HG03520 (cell line): ENCODE data around the gene MKRN2OS.

Experiments
- ATAC-seq: cut with Tn5 transposase; IDR thresholded peaks from one replicate; pipeline ENCODE4 v1.9.1; 2021; ENCODE audit warnings: mild to moderate bottlenecking, moderate library complexity; ENCODE audit not compliant: unreplicated experiment

Gene MKRN2OS

GRCh38 chr3:12545473-12545791 is at the start of gene MKRN2OS:
TSS of gene MKRN2OS (minus strand) at chr3:12545499. CDS start at chr3:12545464, 35 bp downstream.
- no peak for ATAC-seq

DNA sequence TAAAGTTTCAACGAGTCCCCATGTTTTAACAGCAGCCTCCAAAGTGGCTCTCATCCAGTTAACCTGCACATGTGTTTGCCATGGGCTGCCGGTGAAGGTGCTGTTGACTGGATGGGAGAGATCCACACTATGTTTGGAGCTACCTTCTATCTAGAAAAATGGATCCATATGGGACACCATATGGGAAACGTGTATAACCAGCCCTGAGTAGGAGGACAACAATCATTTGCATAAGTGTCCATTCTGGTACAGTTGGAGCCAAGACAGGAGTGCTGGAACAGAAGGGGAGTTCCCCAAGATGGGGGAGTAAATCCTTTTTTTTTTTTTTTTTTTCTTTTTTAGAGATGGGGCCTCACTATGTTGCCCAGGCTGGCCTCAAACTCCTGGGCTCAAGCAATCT is 48.2 kb upstream of the MKRN2OS start:
- no peak for ATAC-seq

- no peak for ATAC-seq
These were observed 46.9 kb upstream of the MKRN2OS start for GRCh38 chr3:12591997-12592715.

DNA sequence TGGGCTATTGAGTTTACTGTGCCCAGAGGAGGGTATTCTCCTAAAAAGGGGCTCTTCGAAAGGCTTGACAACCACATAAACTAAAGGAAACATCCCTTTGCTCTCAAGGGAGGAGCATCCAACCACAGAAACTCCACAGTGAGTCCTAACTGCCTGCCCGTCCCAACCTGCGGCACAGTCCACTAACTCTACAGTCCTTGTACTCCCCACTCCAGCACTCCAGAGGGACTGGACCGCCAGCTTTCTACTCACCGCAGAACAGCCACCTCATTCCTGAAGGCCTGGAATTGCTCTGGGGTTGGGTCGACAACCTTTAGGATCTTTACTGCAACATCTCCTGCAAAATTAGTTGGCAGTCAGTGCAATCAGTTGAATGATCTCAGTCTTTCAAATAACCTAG is 46.2 kb upstream of the MKRN2OS start:
- ATAC-seq = no peak

DNA sequence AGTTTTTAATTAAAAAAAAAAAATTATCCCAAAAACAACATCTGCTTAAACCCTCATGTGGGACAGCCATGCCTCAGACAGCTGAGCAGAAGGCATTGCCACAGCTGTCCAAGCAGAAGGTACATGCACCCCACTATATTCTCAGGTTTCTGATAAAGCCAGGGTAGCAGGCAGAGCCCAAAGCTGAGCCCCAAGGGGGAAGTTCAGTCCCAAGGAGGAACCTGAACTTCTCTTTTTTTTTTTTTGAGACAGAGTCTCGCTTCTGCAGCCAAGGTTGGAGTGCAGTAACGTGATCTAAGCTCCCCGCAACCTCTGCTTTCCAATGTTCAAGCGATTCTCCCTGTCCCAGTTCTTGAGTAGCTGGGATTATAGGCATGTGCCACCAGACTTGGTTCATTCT is 44.8 kb upstream of the MKRN2OS start:
- no peak for ATAC-seq

DNA sequence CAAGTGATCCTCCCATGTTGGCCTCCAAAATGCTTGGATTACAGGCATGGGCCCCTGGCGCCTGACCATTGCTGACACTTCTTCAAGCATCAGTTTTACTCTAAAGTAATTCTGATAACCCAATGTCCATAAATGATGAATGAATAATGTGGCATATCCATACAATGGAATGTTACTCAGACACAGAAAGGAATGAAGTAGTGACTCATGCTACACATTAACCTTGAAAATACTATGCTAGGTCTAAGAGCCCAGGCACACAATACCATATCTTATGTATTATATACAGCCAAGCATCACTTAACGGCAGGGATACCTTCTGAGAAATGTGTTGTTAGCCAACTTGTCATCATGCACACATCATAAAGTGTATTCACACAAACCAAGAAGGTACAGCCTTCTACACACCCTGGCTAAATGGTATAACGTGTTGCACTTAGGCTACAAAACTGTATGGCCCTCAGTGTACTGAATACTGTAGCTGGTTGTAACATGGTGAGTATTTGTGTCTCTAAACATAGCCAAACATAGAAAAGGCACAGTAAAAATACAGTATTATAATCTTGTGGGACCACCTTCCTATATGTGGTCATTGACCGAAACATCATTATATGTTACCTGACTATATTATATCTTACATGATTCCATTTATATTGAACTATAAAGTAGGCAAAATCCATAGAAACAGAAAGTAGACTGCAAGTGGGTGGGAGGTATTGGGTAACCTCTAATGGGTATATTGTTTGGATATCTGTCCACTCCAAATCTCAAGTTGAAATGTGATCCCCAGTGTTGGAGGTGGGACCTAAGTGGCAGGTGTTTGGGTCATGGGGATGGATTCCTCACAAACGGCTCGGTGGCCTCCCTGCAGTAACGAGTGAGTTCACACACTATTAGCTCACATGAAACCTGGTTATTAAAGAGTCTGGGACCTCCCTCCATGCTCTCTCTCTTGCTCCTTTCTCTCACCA is 43.0 kb upstream of the MKRN2OS start:
- ATAC-seq = no peak

GRCh38 chr3:12586403-12586802 is 41.1 kb upstream of the MKRN2OS start:
- ATAC-seq = no peak

DNA sequence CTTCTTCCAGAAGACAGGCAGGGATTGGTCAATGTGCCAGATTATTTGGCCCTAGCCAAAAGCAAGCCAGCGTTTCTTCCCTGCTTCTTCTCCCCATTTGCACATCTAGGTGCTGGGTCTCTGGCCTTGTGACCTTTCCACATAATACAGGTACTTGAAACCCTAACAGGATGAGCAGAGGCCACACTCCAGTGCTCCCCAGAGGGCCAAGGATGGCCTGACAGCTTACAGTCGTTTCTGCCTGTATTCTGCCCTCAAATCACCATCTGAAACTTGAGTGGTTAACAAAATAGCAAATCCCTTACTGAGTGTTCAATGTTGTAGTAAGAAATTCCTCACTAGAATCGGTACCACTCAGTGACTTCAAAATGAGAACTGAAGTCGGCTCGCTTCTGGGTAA is 40.7 kb upstream of the MKRN2OS start:
- no peak for ATAC-seq

DNA sequence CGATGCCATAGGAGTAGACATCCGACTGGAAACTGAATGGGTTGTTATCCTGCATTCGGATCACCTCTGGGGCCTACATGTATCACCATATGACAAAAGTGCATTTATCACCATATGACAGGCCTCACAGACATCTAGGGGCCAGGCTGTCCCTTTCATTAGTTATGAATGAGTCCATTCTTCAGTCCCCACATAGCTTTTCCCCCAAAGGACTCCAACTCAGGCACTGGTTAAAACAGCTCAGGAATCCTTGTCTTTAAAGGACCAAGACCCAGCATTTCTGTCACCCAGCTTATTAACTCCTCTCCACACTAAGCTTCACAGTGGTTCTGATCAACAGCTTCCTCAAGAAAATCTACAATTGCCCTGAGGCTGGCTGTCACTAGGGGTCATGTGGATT is 39.9 kb upstream of the MKRN2OS start:
- ATAC-seq = no peak

DNA sequence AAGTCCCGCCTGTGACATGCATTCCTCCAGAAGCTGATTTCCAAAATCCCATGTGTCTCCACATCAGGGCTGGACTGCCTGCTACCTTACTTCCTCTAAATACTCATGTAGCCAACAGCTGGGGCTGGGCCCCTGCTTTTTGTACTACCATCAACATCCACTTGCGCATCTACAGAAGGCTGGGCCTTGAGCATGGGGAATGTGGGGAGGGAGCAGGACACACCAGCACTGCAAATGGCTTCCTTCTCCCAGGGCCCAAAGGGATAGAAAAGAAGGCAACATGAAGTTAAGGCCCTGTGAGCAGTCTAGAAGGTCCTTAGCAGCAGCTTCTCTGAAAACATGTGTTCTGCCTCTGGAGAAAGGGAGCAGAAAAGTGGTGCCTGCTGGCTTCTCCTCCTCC is 38.8 kb upstream of the MKRN2OS start:
- ATAC-seq = no peak

DNA sequence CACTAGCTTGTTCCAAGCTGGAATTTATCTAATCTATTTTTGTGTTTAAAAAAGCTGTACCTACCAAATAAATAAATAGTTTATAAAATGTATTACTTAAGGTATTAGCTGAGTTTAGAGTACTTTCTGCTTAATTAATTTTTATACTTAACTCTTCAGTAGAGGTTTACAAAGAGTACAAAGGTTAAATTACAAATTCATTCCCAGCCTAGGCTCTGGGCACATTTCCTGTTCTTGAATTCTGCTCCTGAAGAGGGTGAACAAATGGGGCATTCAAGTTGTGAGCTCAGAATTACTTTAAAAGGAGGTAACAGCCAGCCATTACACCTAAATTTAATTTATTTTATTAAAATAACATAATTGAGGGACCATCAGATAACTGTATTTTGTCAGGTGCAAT is 38.0 kb upstream of the MKRN2OS start:
- ATAC-seq = no peak

DNA sequence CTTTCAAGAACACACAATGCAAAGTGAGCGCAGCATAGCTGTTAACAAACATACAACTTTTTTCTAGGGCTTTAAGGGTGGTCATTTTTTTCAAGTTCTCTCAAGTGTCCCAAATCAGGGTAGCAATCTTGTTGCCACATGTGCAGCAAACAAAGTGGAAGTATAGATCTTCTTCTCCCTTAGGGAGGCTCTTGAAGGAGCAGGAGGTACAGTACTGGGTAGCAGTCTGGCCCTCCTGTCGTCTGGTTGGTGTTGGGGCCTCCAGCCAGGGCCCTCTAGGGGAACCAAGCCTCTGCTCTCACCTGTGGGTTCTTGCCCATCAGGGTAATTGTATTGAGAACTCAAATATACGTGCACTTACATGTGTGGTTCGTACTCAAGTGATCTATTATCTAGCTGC is 37.4 kb upstream of the MKRN2OS start:
- ATAC-seq = no peak

- no peak for ATAC-seq
These were observed 34.6 kb upstream of the MKRN2OS start for GRCh38 chr3:12579905-12580304.

DNA sequence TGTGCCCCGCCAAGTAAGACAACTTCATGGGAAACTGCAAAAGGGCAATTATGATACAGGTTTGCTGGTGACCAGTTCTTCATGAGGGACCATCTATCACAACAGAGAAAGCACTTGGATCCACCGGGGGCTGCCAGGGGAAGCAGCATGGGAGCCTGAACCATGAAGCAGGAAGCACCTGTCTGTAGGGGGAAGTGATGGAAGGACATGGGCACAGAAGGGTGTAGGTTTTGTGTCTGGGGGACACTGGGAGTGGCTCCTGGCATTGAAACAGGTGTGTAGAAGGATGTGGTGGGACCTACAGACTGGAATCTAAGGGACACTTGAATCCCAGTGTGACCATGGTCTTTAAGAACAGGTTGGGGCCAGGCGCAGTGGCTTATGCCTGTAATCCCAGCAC is 34.2 kb upstream of the MKRN2OS start:
- ATAC-seq = no peak

DNA sequence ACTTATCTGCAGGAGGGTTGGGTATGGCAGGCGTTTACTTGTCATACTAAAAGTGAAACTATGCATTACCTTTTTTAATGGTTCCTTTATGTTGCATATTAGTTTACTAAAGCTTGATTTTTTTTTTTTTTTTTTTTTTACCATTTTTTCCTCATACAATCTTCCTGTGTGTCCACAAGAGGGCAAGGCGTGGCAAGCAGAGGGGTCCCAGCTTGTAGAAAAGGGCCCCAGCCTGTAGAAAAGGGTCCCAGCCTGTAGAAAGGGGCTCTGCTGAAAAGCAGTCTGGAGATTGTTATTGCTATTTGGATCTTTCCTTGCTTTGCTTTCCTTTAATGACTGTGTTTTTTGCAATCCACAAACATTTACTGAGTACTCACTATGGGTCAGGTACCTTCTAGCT is 33.4 kb upstream of the MKRN2OS start:
- ATAC-seq = no peak

DNA sequence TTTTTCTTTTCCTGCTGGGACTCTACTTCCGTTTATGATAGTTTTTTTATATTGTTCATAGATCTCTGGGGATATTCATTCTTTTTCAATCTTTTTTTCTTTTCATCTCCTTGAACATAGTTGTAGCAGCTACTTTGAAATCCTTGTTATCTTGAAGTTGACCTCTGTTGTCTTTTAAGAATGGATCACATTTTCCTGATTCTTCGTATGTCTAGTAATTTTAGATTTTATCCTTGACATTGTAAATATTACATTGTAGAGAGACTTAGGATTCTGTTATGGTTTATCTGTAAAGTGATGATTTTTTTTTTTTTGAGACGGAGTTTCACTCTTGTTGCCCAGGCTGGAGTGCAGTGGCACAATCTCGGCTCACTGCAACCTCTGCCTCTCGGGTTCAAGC is 32.1 kb upstream of the MKRN2OS start:
- no peak for ATAC-seq

DNA sequence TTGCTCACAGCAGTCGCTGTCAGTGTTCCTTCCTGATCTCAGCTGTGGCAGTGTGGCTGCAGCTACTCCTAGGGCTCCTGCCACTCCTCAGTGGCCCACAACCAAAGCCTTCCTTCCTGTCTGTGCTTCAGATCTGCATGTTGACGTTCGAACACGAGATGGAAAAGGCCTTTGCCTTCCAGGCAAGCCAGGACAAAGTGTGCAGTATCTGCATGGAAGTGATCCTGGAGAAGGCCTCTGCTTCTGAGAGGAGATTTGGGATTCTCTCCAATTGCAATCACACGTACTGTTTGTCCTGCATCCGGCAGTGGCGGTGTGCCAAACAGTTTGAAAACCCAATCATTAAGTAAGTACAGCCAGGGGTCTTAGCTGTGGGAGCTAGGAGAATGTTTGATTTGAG is 29.4 kb upstream of the MKRN2OS start:
- ATAC-seq = no peak

GRCh38 chr3:12574131-12574530 is 28.8 kb upstream of the MKRN2OS start:
- no peak for ATAC-seq

DNA sequence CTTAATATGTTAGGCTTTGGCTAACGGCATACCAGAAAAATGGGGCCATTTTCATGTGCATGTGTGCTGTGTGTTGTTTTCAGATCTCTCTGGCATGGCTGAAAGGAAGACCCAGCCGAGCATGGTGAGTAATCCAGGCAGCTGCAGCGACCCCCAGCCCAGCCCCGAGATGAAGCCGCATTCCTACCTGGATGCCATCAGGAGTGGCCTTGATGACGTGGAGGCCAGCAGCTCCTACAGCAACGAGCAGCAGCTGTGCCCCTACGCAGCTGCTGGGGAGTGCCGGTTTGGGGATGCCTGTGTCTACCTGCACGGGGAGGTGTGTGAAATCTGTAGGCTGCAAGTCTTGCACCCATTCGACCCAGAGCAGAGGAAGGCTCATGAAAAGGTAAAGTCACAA is 26.7 kb upstream of the MKRN2OS start:
- ATAC-seq = no peak

GRCh38 chr3:12569836-12570235 is 24.5 kb upstream of the MKRN2OS start:
- ATAC-seq = no peak

- ATAC-seq = no peak
These were observed 23.4 kb upstream of the MKRN2OS start for GRCh38 chr3:12568747-12569146.

DNA sequence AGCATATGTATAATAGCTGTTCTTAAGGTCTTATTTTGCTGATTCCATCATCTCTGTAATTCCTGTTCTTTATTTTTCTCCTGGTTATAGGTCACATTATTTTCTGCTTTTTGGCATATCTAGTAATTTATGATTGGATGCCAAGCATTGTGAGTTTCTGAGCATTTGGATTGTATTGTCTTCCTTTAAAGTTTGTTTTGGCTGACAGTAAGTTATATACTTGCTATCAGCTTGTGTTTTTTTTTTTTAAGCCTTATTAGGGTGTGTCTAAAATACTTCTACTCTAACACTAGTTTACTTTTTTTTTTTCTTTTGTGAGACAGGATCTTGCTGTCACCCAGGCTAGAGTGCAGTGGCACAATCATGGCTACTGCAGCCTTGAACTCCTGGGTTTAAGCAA is 21.7 kb upstream of the MKRN2OS start:
- ATAC-seq = no peak
